ENCODE results near the gene PVR. TPM values are rescaled to one million over a fixed set of nuclear protein-coding genes. Genes with fewer than 3 reads are reported as not detected.

The PVR gene
- polyA plus RNA-seq, 1 donor from 2014 or later: 19.1 TPM

- Histone ChIP-seq H3K9me3 (ENCODE audit: low read length) (no peaks in the 10 kb centered on the region), H3K9me2 (ENCODE audit: insufficient read depth, low read length) (no peaks in the 10 kb centered on the region), H2AFZ (ENCODE audit: low read depth, low read length) (no peak overlapping the region), H4K20me1 (ENCODE audit: insufficient read depth) (no peaks in the 10 kb centered on the region), H3K27me3 (ENCODE audit: insufficient read depth, low read depth, low read length) (no peaks in the 10 kb centered on the region), H3K4me3 (ENCODE audit: low read length) (no peak overlapping the region), H3K36me3 (ENCODE audit: insufficient read depth, low read length) (peaks cover 5% of the 10 kb centered on the region), H3K4me2 (ENCODE audit: low read length) (no peak overlapping the region), H3K9ac (ENCODE audit: low read length) (no peak overlapping the region), H3K27ac (ENCODE audit: low read length) (no peak overlapping the region), H3F3A (ENCODE audit: insufficient read depth, low read length, poor library complexity, severe bottlenecking) (no peaks in the 10 kb centered on the region), H3K79me2 (replicated peaks; ENCODE audit: insufficient read depth, low read length) (no peaks in the 10 kb centered on the region)
- TF ChIP-seq EZH2 (IDR thresholded peaks at IDR 0.05; ENCODE audit: borderline replicate concordance, insufficient read depth, low read length, poor library complexity, severe bottlenecking): no peak
- no peak for TF ChIP-seq POLR2AphosphoS5 (IDR thresholded peaks at IDR 0.05)
- TF ChIP-seq, protein P1, sequence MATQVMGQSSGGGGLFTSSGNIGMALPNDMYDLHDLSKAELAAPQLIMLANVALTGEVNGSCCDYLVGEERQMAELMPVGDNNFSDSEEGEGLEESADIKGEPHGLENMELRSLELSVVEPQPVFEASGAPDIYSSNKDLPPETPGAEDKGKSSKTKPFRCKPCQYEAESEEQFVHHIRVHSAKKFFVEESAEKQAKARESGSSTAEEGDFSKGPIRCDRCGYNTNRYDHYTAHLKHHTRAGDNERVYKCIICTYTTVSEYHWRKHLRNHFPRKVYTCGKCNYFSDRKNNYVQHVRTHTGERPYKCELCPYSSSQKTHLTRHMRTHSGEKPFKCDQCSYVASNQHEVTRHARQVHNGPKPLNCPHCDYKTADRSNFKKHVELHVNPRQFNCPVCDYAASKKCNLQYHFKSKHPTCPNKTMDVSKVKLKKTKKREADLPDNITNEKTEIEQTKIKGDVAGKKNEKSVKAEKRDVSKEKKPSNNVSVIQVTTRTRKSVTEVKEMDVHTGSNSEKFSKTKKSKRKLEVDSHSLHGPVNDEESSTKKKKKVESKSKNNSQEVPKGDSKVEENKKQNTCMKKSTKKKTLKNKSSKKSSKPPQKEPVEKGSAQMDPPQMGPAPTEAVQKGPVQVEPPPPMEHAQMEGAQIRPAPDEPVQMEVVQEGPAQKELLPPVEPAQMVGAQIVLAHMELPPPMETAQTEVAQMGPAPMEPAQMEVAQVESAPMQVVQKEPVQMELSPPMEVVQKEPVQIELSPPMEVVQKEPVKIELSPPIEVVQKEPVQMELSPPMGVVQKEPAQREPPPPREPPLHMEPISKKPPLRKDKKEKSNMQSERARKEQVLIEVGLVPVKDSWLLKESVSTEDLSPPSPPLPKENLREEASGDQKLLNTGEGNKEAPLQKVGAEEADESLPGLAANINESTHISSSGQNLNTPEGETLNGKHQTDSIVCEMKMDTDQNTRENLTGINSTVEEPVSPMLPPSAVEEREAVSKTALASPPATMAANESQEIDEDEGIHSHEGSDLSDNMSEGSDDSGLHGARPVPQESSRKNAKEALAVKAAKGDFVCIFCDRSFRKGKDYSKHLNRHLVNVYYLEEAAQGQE (IDR thresholded peaks at IDR 0.05; ENCODE audit: borderline replicate concordance): no peak
- no peak for TF ChIP-seq MXI1 (conservative IDR thresholded peaks at IDR 0.05; ENCODE audit: poor library complexity, severe bottlenecking)
- TF ChIP-seq, protein P2, sequence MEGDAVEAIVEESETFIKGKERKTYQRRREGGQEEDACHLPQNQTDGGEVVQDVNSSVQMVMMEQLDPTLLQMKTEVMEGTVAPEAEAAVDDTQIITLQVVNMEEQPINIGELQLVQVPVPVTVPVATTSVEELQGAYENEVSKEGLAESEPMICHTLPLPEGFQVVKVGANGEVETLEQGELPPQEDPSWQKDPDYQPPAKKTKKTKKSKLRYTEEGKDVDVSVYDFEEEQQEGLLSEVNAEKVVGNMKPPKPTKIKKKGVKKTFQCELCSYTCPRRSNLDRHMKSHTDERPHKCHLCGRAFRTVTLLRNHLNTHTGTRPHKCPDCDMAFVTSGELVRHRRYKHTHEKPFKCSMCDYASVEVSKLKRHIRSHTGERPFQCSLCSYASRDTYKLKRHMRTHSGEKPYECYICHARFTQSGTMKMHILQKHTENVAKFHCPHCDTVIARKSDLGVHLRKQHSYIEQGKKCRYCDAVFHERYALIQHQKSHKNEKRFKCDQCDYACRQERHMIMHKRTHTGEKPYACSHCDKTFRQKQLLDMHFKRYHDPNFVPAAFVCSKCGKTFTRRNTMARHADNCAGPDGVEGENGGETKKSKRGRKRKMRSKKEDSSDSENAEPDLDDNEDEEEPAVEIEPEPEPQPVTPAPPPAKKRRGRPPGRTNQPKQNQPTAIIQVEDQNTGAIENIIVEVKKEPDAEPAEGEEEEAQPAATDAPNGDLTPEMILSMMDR (IDR thresholded peaks at IDR 0.05; ENCODE audit: poor library complexity, severe bottlenecking): no peak
- TF ChIP-seq EP300 (conservative IDR thresholded peaks at IDR 0.05; ENCODE audit: poor library complexity, severe bottlenecking): no peak
- TF ChIP-seq TAF1 (IDR thresholded peaks at IDR 0.05; ENCODE audit: low read depth): no peak
- TF ChIP-seq RAD21 (conservative IDR thresholded peaks at IDR 0.05): no peak
- no peak for TF ChIP-seq SMC3 (conservative IDR thresholded peaks at IDR 0.05; ENCODE audit: poor library complexity)
Measured at GRCh38 chr19:44660081-44660480, 16.4 kb downstream of the PVR start.

GRCh38 chr19:44661205-44661604 lies 17.5 kb downstream of the PVR start:
- H3K27ac ChIP-seq (ENCODE audit: low read length): no peak overlapping the region
- H3K9ac ChIP-seq (ENCODE audit: low read length): no peak overlapping the region
- H4K20me1 ChIP-seq (ENCODE audit: insufficient read depth): no peaks in the 10 kb centered on the region
- H3K79me2 ChIP-seq (replicated peaks; ENCODE audit: insufficient read depth, low read length): no peaks in the 10 kb centered on the region
- no peaks in the 10 kb centered on the region for H3K9me3 ChIP-seq (ENCODE audit: low read length)
- H3K27me3 ChIP-seq (ENCODE audit: insufficient read depth, low read depth, low read length): no peaks in the 10 kb centered on the region
- peaks cover 5% of the 10 kb centered on the region for H3K36me3 ChIP-seq (ENCODE audit: insufficient read depth, low read length)
- no peak overlapping the region for H3K4me2 ChIP-seq (ENCODE audit: low read length)
- no peak overlapping the region for H2AFZ ChIP-seq (ENCODE audit: low read depth, low read length)
- H3K9me2 ChIP-seq (ENCODE audit: insufficient read depth, low read length): no peaks in the 10 kb centered on the region
- H3F3A ChIP-seq (ENCODE audit: insufficient read depth, low read length, poor library complexity, severe bottlenecking): no peaks in the 10 kb centered on the region
- no peak for TF ChIP-seq TAF1 (IDR thresholded peaks at IDR 0.05; ENCODE audit: low read depth)
- TF ChIP-seq RAD21 (conservative IDR thresholded peaks at IDR 0.05): no peak
- TF ChIP-seq EZH2 (IDR thresholded peaks at IDR 0.05; ENCODE audit: borderline replicate concordance, insufficient read depth, low read length, poor library complexity, severe bottlenecking): no peak
- TF ChIP-seq SMC3 (conservative IDR thresholded peaks at IDR 0.05; ENCODE audit: poor library complexity): no peak
- no peak for TF ChIP-seq MXI1 (conservative IDR thresholded peaks at IDR 0.05; ENCODE audit: poor library complexity, severe bottlenecking)
- TF ChIP-seq, protein P2 (IDR thresholded peaks at IDR 0.05; ENCODE audit: poor library complexity, severe bottlenecking): no peak
- no peak overlapping the region for H3K4me3 ChIP-seq (ENCODE audit: low read length)

All from neural cell (in vitro differentiated cells).